Pancreas (tissue), 10 donors: ENCODE measurements around the gene HTR1B. TPM values are rescaled to one million over a fixed set of nuclear protein-coding genes. Genes with fewer than 3 reads are reported as not detected.

ENCODE experiments used
- ATAC-seq, 4 donors: fragments of 200-7000 bp; cut with Tn5 transposase; one replicate each; pipeline versions ENCODE4 v1.8.0 to v1.9.1; 2020; ENCODE audit warnings: mild to moderate bottlenecking in 4 of 4, moderate library complexity in 4 of 4
- DNase-seq, 6 donors: peaks; one replicate each; pipeline ENCODE4 v3.0.0-alpha.2; 2020
- FAIRE-seq: peaks from 2 replicates; lab custom pipeline; 2012; peaks lifted over from hg19 to GRCh38; lab: Jason Lieb, UNC
- H3K27ac ChIP-seq, 4 donors: fragments of 200-600 bp; sonication (generic); 1 replicate in 3 of 4; 2 replicates in 1 of 4; pipeline versions ENCODE4 v1.5.0 to v1.8.0; 2020
- H3K27me3 ChIP-seq, 4 donors: fragments of 200-600 bp; one replicate each; pipeline ENCODE4 v1.8.0; 2021
- H3K36me3 ChIP-seq, 3 donors: fragments of 200-600 bp; sonication (generic) in 1 of 3; one replicate each; pipeline versions ENCODE4 v1.5.0 to v1.8.0; 2020 to 2021
- H3K4me1 ChIP-seq, 3 donors: fragments of 200-600 bp; one replicate each; pipeline ENCODE4 v1.8.0; 2021
- H3K4me3 ChIP-seq, 4 donors: fragments of 200-600 bp; sonication (generic) in 2 of 4; one replicate each; pipeline versions ENCODE4 v1.5.0 to v1.8.0; 2020 to 2021
- H3K9me3 ChIP-seq, 4 donors: fragments of 200-600 bp; one replicate each; pipeline ENCODE4 v1.8.0; 2021
- CTCF ChIP-seq, 4 donors: fragments of 200-600 bp; sonication (generic) in 3 of 4; IDR thresholded peaks; one replicate each; pipeline versions ENCODE4 v1.5.0 to v1.8.0; 2021; ENCODE audit warnings: antibody characterized with exemption in 4 of 4
- WGBS, 2 donors: extraction: QIAGEN DNeasy Blood & Tissue Kit; methylation state at CpG; one replicate each; pipeline ENCODE4 v1.1.7; 2013; 5-methylcytosine and 5-hydroxymethylcytosine counted together
- intact Hi-C, 3 donors: fragments of 100-400 bp; cut with DNase I; formaldehyde crosslinking; loops; one replicate each; pipeline versions ENCODE4 v1.11.1 to v1.14.2; 2022
- polyA plus RNA-seq, 2 donors: library from polyadenylated mRNA; stranded (reverse); fragments of 200-250 nt; gene quantifications; one replicate each; pipeline ENCODE4 v1.2.3, GENCODE V29; 2013
- total RNA-seq, 6 donors: library from RNA; stranded (reverse); fragmentation: NEBNext Ultra II Directional in 4 of 6; extraction: Animal tissue kit (Norgen Biotek cat#: 25700) in 4 of 6; gene quantifications; one replicate each; pipeline versions ENCODE4 v1.2.1 to v1.2.4, GENCODE V29; 2021 to 2023
- donor health status: healthy with polysubstance abuse.
- donor health status: DM: no; HTN: no; CAD: no; lungs with moderate emphysema.
- donor health status: DM: no; HTN: no; CAD: no.
- donor health status: control.
- donor health status: control.
- donor health status: Bipolar disorder and iron deficiency.
- donor health status: DM: yes; HTN: yes; CAD: no.
- donor health status: DM: no; HTN: no; CAD: no.
- donor health status: DM: no; HTN: no; CAD: no.
- donor health status: DM: yes; HTN: yes; CAD: no.

Gene HTR1B, protein sequence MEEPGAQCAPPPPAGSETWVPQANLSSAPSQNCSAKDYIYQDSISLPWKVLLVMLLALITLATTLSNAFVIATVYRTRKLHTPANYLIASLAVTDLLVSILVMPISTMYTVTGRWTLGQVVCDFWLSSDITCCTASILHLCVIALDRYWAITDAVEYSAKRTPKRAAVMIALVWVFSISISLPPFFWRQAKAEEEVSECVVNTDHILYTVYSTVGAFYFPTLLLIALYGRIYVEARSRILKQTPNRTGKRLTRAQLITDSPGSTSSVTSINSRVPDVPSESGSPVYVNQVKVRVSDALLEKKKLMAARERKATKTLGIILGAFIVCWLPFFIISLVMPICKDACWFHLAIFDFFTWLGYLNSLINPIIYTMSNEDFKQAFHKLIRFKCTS
- under 1 TPM in 3 of 6 donors, not detected in 3; 0.09 to 0.16 (median 0.12) TPM for total RNA-seq
- under 1 TPM in 1 of 2 donors, not detected in 1; 0.05 TPM for polyA plus RNA-seq

DNA sequence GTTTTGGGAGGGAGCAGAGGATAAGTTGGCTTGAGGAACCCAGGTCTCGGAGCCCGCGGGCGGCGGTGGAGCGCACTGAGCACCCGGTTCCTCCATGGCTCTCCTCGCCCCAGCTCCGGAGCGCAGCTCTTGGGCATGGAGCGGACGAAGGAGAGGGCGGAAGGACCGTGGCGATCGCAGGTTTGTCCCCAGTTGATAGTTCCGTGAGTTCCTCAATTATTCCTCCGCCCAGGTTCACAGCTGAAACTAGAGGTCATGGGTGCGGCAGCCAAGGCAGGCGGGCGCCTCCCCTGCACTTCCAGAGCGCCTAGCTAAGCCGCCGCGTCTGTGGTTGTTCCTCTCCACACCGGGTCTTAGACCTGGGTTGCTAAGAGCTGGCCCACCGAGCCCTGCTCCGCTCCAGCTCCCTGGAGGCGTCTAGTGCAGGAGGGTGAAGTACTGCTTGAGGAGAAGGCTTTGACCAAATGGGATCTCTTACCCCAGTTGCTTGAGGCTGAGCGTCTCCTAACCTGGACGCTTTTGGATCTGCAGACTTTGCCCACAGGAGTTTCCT is at the start of gene HTR1B:
HTR1B (minus strand) TSS at position 184 of the 553 bp plus-strand sequence; CDS start at position 96, 88 bp downstream.
- intact Hi-C loops: no loop called here
- Histone ChIP-seq H3K36me3 (no peaks in the 10 kb centered on the region), H3K9me3 (no peaks in the 10 kb centered on the region), H3K27me3 (peaks cover 0 to 32% (median 2%) of the 10 kb centered on the region in 4 donors), H3K27ac (no peak within 1 kb of the TSS), H3K4me1 (peaks cover 0 to 13% (median 6%) of the 10 kb centered on the region in 3 donors), H3K4me3 (peak within 1 kb of the TSS; percentile 12 to 51 (median 26))
- FAIRE-seq (no peak), DNase-seq (peak in 2 of 6 donors; percentile 60 to 63), ATAC-seq (peak in 2 of 4 donors; percentile 25 to 35)
- no peak for TF ChIP-seq CTCF (IDR thresholded peaks at IDR 0.05)
- 0 to 2% methylated on average over 29 to 31 of the region's 31 CpGs for WGBS, 2 donors

DNA sequence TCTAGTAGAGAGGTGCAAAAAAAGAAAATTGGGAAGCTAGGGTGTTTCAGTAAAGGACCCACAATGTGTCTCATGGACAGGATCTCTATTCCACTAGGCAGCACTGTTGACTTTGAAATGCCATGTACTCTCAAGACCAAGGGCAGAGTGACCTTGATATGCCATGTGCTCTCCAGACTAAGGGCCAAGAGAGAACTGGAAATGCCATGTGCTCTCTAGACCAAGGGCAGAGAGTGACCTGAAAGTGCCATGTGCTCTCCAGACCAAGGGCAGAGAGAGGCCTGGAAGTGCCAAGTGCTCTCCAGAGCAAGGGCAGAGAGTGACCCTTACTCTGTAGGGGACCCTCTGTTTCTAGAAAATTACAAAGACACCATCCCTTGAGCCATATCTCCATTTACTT is 49.3 kb upstream of the HTR1B start:
- Histone ChIP-seq H3K36me3 (no peaks in the 10 kb centered on the region), H3K27me3 (no peaks in the 10 kb centered on the region), H3K27ac (no peak overlapping the region), H3K9me3 (no peaks in the 10 kb centered on the region), H3K4me3 (no peak overlapping the region), H3K4me1 (no peaks in the 10 kb centered on the region)
- FAIRE-seq (no peak), DNase-seq (no peak), ATAC-seq (no peak)
- intact Hi-C loops: no loop called here
- TF ChIP-seq CTCF (IDR thresholded peaks at IDR 0.05): no peak

DNA sequence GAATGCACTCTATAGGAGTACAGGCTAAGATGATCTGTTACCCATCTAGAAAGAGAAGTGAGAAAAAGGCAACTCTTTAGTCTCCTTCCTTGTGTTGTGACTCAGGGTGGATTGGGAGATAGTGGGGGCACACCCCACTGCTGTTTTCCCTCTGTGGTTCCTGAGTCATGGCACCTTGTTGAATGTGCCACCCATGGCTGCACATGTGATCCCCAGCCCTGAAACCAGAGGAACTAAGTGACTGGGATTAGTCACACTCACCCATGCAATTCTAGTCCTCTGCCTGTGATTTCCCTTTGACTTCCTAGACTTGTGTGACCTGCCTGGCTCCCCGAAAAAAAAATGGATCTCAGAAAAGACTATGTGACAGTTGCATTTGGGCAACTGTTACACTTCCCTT is 48.6 kb upstream of the HTR1B start:
- no peak for FAIRE-seq
- WGBS, 2 donors: 71 to 75% methylated on average over 1 of the region's 1 CpG
- intact Hi-C loops: no loop called here
- no peaks in the 10 kb centered on the region for H3K4me1 ChIP-seq
- TF ChIP-seq CTCF (IDR thresholded peaks at IDR 0.05): no peak
- no peak for ATAC-seq
- no peaks in the 10 kb centered on the region for H3K36me3 ChIP-seq
- H3K4me3 ChIP-seq: no peak overlapping the region
- no peak overlapping the region for H3K27ac ChIP-seq
- no peaks in the 10 kb centered on the region for H3K9me3 ChIP-seq
- no peak for DNase-seq
- no peaks in the 10 kb centered on the region for H3K27me3 ChIP-seq

DNA sequence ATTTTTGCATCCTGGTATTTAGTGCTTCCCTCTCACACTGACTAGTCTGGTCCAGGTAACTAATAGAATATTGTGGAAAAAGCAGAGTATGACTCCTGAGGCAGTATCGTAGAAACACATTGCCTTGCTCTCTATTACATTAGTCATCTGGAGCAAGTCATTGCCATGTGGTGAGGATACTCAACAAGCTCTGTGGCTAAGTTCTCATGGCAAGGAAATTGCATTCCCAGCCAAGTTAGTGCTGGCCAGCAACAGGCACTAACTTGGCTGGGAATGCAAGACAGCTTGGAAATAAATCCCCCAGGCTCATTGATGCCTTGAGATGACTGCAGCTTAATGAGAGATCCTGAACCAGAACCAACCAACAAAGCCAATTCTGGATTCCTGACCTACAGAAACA is 39.7 kb upstream of the HTR1B start:
- intact Hi-C loops: no loop called here

More for the DNA sequence above, 39.7 kb upstream of the HTR1B start:
- Histone ChIP-seq H3K27ac (no peak overlapping the region), H3K4me3 (no peak overlapping the region), H3K9me3 (no peaks in the 10 kb centered on the region), H3K36me3 (no peaks in the 10 kb centered on the region), H3K4me1 (no peaks in the 10 kb centered on the region), H3K27me3 (no peaks in the 10 kb centered on the region)
- ATAC-seq (no peak), DNase-seq (no peak), FAIRE-seq (no peak)
- TF ChIP-seq CTCF (IDR thresholded peaks at IDR 0.05): no peak
- 94 to 97% methylated on average over 1 of the region's 1 CpG for WGBS, 2 donors
